ENCODE data around the gene LASP1NB.

The LASP1NB gene

DNA sequence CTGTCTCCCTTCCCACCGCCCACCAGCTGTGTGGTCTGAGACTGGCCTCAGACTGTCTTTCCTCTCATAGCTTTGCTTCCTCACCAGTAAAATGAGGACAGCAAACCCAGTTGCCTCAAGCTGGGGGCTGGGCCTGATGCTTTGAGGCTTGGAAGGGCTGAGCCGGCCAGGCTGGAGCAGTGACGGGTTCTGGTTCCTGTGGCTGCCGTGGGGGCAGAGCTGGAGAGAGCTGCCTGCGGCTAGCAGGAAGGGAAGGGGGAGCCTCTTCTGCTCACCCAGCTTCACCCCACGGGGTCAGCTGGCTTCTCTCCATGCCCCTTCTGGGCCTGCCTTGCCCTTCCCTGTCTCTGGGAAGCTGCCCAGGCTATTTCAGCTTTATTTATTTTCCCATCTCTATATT, 31.8 kb upstream of the LASP1NB start:
- TF ChIP-seq, protein P1, sequence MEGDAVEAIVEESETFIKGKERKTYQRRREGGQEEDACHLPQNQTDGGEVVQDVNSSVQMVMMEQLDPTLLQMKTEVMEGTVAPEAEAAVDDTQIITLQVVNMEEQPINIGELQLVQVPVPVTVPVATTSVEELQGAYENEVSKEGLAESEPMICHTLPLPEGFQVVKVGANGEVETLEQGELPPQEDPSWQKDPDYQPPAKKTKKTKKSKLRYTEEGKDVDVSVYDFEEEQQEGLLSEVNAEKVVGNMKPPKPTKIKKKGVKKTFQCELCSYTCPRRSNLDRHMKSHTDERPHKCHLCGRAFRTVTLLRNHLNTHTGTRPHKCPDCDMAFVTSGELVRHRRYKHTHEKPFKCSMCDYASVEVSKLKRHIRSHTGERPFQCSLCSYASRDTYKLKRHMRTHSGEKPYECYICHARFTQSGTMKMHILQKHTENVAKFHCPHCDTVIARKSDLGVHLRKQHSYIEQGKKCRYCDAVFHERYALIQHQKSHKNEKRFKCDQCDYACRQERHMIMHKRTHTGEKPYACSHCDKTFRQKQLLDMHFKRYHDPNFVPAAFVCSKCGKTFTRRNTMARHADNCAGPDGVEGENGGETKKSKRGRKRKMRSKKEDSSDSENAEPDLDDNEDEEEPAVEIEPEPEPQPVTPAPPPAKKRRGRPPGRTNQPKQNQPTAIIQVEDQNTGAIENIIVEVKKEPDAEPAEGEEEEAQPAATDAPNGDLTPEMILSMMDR (IDR thresholded peaks at IDR 0.05; ENCODE audit: insufficient read depth, low read length, poor library complexity, severe bottlenecking), result no peak
- no peak for DNase-seq (ENCODE audit: low read depth)
- Histone ChIP-seq H3K27me3 (ENCODE audit: control insufficient read depth, insufficient read depth, low read length) (no peaks in the 10 kb centered on the region), H3K36me3 (ENCODE audit: control insufficient read depth, insufficient read depth, low read length) (peaks cover 3% of the 10 kb centered on the region), H3K4me3 (ENCODE audit: low read depth, low read length) (no peak overlapping the region)

DNA sequence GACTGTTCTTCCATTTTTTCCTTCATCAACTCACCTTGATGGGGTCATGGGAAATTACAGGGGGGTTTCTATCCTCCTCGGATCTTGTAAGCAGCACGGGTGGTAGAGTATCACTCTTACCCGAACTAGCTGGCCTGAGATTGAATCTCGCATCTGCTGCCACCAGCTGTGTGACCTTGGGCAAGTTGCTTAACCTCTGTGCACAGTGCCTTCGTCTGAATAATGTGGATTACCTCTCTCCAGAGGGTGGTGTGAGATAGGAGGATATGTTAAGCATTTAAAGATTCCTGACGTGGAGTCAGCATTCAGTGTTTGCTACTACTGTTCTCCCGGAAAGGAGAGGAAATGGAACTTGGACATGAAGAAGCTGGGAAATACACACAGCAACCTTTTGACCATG, 31.1 kb upstream of the LASP1NB start:
- Histone ChIP-seq H3K27me3 (ENCODE audit: control insufficient read depth, insufficient read depth, low read length) (no peaks in the 10 kb centered on the region), H3K36me3 (ENCODE audit: control insufficient read depth, insufficient read depth, low read length) (peaks cover 3% of the 10 kb centered on the region), H3K4me3 (ENCODE audit: low read depth, low read length) (no peak overlapping the region)
- no peak for DNase-seq (ENCODE audit: low read depth)
- TF ChIP-seq, protein P1 (IDR thresholded peaks at IDR 0.05; ENCODE audit: insufficient read depth, low read length, poor library complexity, severe bottlenecking), result no peak

DNA sequence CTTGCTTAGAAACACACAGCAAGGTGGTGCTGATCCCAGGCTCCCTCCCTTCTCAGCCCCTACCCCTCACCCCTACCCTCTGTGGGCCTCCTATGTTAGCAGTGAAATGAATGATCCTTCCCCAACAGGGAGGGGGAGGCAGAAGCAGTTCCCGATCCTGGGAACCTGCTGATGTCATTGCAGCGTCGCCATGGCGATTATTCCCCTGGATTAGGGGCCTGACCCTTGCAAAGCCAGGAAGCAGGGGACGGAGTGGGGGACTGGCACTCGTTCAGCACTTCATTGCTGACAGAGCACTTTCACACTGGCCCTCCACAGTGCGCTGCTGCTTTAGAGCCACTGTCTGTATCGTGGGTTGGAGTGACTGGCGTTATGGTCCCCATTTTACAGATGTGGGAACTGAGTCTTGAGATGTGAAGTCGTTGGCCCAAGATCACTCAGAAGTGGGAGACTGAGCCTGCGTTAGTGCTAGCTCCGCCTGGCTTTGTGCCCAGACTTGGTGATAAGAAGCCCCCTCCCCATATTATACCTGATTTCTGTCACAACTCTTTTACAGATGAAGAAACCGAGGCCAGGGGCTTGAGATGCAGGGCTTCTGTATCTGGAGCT, 29.0 kb upstream of the LASP1NB start:
- TF ChIP-seq, protein P1 (IDR thresholded peaks at IDR 0.05; ENCODE audit: insufficient read depth, low read length, poor library complexity, severe bottlenecking), result no peak
- H3K36me3 ChIP-seq (ENCODE audit: control insufficient read depth, insufficient read depth, low read length), result peaks cover 2% of the 10 kb centered on the region
- no peak for DNase-seq (ENCODE audit: low read depth)
- H3K27me3 ChIP-seq (ENCODE audit: control insufficient read depth, insufficient read depth, low read length), result no peaks in the 10 kb centered on the region
- no peak overlapping the region for H3K4me3 ChIP-seq (ENCODE audit: low read depth, low read length)

DNA sequence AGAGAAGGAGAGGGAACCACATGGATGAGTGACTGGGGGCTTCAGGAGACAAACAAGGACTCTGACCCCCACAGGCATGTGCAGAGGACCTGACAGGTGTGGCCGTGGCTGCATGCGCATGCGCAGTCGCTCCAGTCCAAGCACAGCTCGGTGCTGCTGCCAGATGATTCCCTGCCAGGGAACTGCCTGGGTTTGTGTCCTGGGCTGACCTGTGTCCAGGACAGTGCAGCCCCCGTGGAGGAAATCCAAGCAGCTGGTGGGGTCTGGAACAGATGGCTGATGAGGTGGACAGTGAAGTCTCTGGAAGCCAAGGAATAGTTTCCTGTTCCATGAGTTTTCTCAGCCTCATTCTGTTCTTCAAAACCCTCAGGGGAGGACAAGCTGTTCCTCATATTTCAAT, 28.2 kb upstream of the LASP1NB start:
- Histone ChIP-seq H3K27me3 (ENCODE audit: control insufficient read depth, insufficient read depth, low read length) (no peaks in the 10 kb centered on the region), H3K4me3 (ENCODE audit: low read depth, low read length) (no peak overlapping the region), H3K36me3 (ENCODE audit: control insufficient read depth, insufficient read depth, low read length) (peaks cover 2% of the 10 kb centered on the region)
- no peak for DNase-seq (ENCODE audit: low read depth)
- TF ChIP-seq, protein P1 (IDR thresholded peaks at IDR 0.05; ENCODE audit: insufficient read depth, low read length, poor library complexity, severe bottlenecking), result no peak

DNA sequence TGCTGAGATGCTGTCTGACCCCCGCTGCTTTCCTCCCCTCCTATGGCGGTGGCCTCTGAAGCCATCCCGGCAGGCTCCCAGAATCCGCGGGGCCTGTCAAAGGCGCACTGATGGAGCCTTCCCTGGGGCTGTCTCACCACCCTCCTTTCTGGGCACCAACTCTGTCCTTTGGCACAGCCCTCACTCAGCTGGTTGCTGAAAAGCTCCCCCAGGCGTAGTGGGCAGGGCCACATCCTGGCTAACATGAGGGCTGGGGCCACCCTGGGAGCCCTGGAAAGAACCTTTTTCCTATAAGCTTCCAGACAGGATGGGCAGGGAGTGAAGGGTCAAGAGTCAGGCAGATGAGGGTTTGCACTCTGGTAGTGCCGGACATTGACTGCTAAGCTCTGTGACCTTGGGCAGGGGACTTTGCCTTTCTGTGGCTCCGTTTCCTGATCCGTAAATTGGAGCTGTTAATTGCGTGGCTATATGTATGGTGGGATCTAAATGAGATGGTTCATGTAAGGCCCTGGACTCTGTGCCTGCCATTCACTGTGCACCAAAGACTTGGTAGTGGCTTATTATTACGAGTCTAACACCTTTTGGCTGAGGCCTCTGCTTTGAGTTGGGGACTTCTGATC, 27.6 kb upstream of the LASP1NB start:
- DNase-seq (ENCODE audit: low read depth), result no peak
- TF ChIP-seq, protein P1 (IDR thresholded peaks at IDR 0.05; ENCODE audit: insufficient read depth, low read length, poor library complexity, severe bottlenecking), result no peak
- Histone ChIP-seq H3K4me3 (ENCODE audit: low read depth, low read length) (no peak overlapping the region), H3K27me3 (ENCODE audit: control insufficient read depth, insufficient read depth, low read length) (no peaks in the 10 kb centered on the region), H3K36me3 (ENCODE audit: control insufficient read depth, insufficient read depth, low read length) (peaks cover 2% of the 10 kb centered on the region)

DNA sequence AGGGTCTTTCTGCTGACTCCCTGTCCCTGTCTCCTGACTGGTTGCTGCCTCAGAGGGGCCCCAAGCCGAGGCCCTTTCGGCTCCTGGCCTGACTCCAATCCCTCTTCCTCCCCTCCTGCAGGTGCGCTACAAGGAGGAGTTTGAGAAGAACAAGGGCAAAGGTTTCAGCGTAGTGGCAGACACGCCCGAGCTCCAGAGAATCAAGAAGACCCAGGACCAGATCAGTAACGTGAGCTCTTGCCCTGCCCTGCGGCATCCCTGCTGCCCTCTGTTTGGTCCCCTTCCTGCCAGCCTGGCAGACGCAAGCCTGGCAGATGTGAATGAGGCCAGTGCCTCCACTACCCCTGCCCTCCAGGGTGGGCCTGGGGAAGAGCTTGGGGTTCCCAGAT, 27.1 kb upstream of the LASP1NB start:
- H3K36me3 ChIP-seq (ENCODE audit: control insufficient read depth, insufficient read depth, low read length), result no peaks in the 10 kb centered on the region
- TF ChIP-seq, protein P1 (IDR thresholded peaks at IDR 0.05; ENCODE audit: insufficient read depth, low read length, poor library complexity, severe bottlenecking), result no peak
- no peaks in the 10 kb centered on the region for H3K27me3 ChIP-seq (ENCODE audit: control insufficient read depth, insufficient read depth, low read length)
- no peak for DNase-seq (ENCODE audit: low read depth)
- H3K4me3 ChIP-seq (ENCODE audit: low read depth, low read length), result no peak overlapping the region
